Subcutaneous adipose tissue (tissue), 4 donors: ENCODE measurements around the gene ZFP36. TPM values are rescaled to one million over a fixed set of nuclear protein-coding genes. Genes with fewer than 3 reads are reported as not detected.

Source experiments
- CTCF ChIP-seq: fragments of 450-650 bp; IDR thresholded peaks from one replicate; pipeline ENCODE4 v1.5.1; 2016; ENCODE audit warnings: low read depth, mild to moderate bottlenecking, control low read depth, antibody characterized with exemption, moderate library complexity
- total RNA-seq, 4 donors: library from RNA; depleted of rRNA; stranded (reverse); fragments of >200 nt; gene quantifications; one replicate each; pipeline ENCODE4 v1.1.0, GENCODE V29; 2016

Gene ZFP36
- total RNA-seq, 4 donors from 2014 or later = 76.9 to 156 (median 95.5) TPM

- TF ChIP-seq CTCF = no peak
Observed at GRCh38 chr19:39369200-39369599, 37.4 kb upstream of the ZFP36 start.

GRCh38 chr19:39370735-39371134 lies 35.9 kb upstream of the ZFP36 start:
- TF ChIP-seq CTCF = no peak

GRCh38 chr19:39372047-39372802 lies 34.4 kb upstream of the ZFP36 start:
- no peak for TF ChIP-seq CTCF

GRCh38 chr19:39372941-39373340 lies 33.7 kb upstream of the ZFP36 start:
- TF ChIP-seq CTCF = no peak

GRCh38 chr19:39375929-39376328 lies 30.7 kb upstream of the ZFP36 start:
- TF ChIP-seq CTCF = no peak

GRCh38 chr19:39377373-39378362 lies 29.0 kb upstream of the ZFP36 start:
- TF ChIP-seq CTCF = no peak

GRCh38 chr19:39379865-39380396 lies 26.7 kb upstream of the ZFP36 start:
- TF ChIP-seq CTCF = no peak
